CD4-positive, alpha-beta T cell treated with Interleukin-15 for 1 hour (primary cell): ENCODE measurements around the gene KCND1.

Experiments
- DNase-seq: peaks from one replicate; pipeline ENCODE4 v3.0.0-alpha.2; 2020

Gene KCND1

GRCh38 chrX:48936429-48937053 is 35.1 kb downstream of the KCND1 start:
- DNase-seq = no peak

DNA sequence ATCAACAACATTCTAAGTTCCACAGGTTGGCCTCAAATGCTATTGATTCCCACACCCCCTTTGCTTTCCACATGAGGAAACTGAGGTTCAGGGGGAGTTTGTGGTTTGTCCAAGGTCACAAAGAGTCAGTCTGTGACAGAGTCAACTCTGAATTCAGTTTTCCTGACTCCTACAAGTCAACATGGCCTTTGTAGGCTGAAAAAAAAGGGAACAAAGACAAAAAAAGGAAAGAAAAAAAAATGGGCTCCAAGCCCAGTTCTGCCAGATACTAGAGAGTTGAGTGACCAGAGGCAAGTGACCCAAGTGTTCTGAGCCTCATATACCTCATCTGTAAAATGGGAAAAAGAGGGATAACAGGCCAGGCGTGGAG is 36.4 kb downstream of the KCND1 start:
- DNase-seq = no peak

GRCh38 chrX:48934581-48935300 is 36.9 kb downstream of the KCND1 start:
- DNase-seq = peak; percentile 72

GRCh38 chrX:48933757-48934156 is 37.9 kb downstream of the KCND1 start:
- no peak for DNase-seq

DNA sequence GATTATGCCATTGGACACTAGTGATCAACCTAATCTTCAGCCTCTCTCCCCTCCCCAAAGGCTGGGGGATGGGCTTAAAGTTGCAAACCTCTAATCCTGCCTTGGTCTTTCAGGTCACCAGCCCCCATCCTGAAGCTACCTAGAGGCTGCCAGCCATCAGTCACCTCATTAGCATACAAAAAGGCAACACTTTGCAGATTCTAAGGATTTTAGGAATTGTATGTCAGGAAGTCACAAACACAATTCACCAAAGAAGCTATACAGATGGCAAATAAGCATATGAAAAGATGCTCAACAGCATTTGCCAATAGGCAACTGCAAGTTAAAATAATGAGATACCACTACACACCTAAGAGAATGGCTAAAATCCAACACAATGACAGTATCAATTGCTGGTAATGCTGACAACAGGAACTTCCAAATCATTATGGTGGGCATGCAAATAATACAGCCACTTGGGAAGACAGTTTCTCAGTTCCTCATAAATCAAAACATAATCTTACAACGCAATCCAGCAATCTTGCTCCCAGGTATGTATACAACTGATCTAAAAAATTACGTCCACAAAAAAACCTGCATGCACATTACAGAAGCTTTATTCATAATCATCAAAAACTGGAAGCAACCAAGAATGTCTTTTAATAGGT is 43.8 kb downstream of the KCND1 start:
- DNase-seq = no peak

GRCh38 chrX:48927123-48927522 is 44.5 kb downstream of the KCND1 start:
- no peak for DNase-seq

GRCh38 chrX:48924270-48924669 is 47.4 kb downstream of the KCND1 start:
- no peak for DNase-seq

- no peak for DNase-seq
Measured at GRCh38 chrX:48923771-48924170, 47.9 kb downstream of the KCND1 start.

DNA sequence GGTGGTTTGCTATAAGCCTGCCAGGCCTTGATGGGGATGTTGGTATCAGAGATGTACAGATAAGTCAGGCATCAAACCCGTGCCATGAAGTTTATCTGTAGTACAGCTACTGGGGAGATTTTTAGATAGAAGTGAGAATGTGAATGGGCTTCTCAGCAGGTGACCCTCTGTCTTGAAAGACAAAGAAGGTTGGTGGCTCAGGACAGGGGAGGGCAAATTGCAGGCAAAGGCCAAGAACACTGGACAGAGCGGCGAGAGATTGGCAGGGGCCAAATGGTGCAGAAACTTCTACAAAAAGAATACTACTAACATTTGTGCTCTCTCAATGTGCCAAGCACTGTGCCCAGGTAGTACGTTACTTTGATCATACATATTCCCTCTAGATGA is 50.9 kb downstream of the KCND1 start:
- no peak for DNase-seq

DNA sequence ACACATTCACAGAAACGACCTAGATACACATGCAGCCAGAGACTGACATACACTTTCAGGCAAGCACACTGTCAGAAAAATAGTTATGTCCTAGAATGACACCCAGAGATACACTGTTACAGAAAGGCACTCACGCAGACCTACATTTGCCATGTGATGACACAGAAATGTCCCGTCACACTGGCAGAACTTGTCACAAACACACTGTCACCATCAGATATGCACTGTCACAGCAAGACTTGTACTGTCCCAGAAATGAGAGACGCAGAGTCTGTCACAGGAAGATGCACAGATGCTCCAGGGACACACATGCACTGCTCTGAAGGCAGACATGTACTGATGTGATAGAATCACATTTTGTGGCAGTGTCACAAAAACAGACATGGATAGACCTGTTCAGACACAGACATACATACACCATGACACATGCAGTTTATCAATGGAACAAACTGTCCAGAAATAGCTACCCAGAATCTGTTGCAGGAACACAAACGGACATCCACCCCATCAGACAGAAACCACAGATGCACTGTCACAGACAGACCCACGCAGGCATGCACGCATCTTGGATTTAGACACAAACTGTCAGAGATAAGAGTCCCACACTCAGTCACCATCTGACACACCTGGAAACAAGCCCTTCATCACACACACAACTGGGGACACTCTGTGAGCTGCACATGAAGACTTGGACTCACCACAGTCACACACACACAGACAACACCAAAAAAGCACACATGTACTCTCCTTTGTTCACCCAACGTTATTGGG is 51.5 kb downstream of the KCND1 start:
- no peak for DNase-seq

DNA sequence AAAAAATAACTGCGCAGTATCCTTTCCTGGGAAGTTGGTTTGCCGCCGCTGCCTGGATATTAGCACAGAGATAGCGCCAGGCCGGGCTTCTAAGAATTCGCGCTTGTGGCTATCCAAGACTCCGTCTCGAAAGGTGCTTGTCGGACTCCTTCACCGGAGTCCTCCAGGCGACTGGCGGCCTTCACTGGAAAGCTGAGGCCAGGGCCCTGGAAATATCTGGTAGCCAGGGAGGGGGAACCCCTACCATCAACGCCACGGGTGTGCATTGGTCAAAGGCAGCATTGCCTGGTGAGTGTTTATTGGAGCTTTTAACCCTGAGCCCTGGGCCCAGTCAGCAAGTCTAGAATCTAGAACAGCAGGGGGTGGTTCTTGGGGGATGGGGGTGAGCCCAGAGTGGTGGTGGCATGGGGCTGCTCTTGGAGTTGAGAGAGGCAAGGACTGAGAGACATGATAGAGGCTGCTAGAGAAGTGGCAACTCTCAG is 52.2 kb downstream of the KCND1 start:
- no peak for DNase-seq

DNA sequence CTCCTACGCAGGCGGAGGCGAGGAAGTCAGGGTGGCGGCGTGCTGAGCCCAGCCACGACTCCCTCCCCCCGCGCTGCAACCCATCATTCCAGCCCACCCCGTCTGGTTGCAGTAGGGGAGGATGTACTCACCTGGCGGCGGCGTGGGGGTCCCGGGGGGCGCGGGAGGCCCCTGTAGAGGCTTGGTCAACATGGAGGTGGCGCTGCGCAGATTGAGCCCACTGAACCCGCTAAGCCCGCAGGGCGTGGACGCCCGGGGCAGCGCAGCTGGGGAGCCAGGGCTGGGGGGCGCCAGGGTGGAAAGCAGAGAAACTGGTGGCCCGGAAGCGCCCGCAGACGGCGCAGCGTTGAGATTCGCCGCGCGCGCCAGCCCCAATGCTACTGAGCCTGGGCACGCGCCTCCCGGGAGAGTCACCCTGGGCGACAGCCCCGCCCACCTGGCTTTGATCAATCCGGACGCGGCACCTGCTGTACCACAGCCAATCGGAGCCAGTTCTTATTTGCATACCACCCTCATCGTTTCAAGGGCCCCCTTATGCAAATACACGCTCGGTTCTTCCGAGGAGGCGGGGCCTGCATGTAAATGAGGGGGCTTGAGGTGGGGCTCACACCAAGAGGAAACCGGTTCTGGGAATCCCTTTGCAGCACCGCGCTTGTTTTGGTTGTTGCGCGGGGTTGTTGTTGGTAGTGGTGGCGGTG is 52.9 kb downstream of the KCND1 start, which contains the start of gene PIM2:
PIM2 (minus strand) TSS at position 382 of the 698 bp plus-strand sequence; CDS start at position 192, 190 bp downstream.
- DNase-seq = peak; percentile 97

DNA sequence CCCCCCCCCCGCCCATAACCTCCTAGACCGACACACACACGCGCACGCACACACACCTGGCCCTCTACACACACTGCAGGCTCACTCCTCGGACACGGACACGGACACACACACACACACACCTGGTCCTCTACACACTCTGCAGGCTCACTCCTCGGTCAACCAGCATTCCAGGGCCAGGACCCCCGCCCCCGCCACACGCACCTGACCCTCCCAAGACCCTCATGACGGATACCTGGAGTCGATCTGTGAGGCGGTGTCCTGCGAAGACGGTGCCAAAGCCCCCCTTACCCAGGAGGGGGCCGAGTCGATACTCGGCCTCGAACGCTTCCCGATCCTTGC is 53.4 kb downstream of the KCND1 start:
- DNase-seq = no peak

- peak; percentile 94 for DNase-seq
Measured at GRCh38 chrX:48917139-48918001, 54.3 kb downstream of the KCND1 start.

DNA sequence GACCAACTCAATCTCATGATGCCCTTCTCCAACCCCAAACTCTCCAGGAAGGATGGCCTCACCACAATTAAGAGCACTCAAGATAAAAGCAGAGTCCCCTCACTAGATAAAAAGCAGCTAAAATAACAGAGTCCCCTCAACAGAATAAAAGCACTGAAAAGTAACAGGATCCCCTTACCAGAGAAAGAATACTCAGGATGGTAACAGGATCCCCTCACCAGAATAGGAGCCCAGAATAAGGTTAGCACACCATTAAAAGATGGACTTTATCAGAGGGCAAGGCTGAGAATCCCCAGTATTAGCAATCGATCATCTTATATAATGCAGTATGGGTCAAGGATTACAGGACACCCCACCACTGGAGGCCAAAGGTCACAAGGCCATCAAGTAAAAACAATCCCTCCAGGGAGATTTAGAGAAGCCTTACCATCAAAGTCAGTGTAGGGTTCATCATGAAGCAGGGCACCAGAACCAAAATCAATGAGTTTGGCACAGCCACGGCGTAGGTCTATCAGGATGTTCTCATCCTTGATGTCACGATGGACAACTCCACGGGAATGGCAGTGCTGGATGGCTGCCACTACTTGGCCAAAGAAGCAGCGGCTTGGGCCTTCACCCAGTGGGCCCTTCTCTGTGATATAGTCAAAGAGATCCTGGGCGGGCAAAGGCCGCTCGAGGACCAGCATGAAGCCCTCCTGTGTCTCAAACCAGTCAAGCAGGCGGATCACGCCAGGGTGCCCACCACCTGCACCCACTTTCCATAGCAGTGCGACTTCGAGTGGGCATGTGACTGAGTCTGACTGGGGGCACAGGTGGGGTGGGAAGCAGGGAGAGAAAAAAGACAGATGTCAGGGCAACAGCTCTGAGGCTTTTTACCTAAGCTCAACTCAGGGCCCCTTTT is 56.8 kb downstream of the KCND1 start:
- DNase-seq = no peak

DNA sequence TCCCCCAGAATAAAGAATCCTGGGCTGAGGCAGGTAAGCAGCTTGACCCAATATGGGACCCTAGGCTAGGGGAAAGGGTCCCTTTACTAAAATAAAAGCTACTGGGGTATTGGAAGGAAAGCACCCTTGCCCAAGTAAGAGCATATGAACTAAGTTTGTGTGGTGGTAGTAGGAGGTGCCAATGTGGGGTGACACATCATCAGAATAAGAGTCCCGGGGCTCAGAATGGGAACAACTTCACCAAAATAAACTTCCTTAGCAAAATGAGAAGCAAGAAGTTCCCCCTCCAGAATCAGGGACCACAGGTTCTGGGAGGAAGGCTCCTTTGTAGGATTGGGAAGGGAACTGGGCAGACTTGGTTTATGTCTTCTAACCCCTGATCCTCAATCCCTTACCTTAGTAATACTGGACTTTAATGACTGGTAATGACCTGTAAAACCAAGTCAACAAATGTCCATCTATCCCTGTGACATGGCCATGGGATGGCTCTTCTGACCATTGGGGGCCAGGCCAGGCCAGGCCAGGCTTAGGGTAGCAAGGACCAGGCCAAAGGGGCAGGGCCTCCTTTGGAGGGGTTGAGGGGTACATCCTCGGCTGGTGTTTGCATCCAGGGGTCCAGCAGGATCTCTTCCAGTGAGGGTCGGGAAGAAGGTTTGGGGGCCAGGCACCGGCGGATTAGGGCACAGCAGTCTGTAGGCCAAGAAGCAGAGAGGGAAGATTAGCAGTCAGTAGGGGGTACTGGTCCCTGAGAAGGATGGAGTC is 57.9 kb downstream of the KCND1 start:
- DNase-seq = no peak

DNA sequence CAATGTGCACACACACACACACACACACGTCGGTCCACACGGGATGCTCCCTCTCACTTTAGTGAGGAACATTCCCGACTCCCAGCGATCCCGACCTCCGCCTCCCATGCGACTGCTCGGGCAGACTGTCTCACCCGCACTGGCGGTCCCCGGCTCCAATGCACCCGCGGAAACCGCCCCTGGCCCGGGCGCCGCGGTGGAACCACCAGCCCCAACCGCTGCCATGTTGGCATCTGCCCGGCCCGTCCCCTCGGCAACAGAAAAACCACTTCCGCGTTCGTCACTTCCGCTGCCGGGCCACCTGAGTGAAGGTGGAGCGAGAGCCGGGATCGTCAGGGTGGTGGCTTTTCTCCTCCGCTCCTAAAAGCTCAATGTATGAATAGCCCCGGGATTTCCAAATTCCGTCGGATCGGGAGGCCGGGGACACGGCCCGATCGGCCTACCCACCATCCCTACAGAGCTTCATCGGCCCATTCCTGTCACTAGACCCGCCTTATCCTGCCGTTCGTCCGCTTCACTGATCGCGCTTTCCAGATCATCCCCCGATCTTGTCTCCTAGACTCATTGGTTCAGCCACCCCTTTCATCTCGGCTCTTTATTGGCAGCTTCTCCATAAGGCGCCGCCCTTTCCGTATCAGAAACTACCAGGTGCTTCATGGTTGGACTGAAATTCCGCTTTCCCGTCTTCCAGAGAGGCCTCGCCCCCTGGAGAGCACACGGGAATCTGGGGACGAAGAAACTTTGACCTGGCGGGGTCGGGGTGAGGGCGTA is 60.0 kb downstream of the KCND1 start, which contains the start of gene SLC35A2:
SLC35A2 (minus strand) TSS at position 235 of the 771 bp plus-strand sequence; CDS start at position 225, 10 bp downstream.
- peak; percentile 89 for DNase-seq
